HG02884 (cell line): ENCODE measurements around the gene PSG6.
"Not testable (repeated sequence)": the region's sequence is repeated elsewhere in the genome, so short reads cannot be mapped to it uniquely, and the experiment has no call there.

Experiments
- ATAC-seq: cut with Tn5 transposase; IDR thresholded peaks from one replicate; pipeline ENCODE4 v1.9.1; 2021; ENCODE audit warnings: mild to moderate bottlenecking, moderate library complexity; ENCODE audit not compliant: unreplicated experiment

The PSG6 gene

GRCh38 chr19:42917634-42918033, at the start of gene PSG6:
Gene PSG6, minus strand, starts transcription at chr19:42917894. Its CDS starts 102 bp downstream, at chr19:42917792.
- not testable (repeated sequence) for ATAC-seq

DNA sequence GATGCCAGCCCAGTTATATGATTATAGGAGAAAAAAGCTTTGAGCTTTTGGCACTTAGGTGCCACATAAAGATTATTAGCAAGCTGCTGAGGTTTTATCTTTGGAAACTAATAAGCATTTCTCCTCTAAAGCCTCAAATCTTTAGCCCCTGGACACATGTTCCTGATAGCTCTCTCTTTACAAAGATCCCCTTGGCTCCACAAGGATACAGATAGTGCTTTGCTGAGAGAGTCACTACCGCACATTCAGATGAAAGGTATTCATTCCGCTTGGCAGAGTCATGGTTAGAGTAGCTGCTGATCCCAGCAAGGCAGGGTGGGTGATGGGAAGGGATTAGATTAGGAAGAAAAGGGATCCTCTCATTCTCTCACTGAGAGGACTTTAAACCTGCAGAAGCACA, 47.5 kb upstream of the PSG6 start:
- ATAC-seq, result no peak

- no peak for ATAC-seq
Observed at GRCh38 chr19:42961119-42961518, 43.4 kb upstream of the PSG6 start.

GRCh38 chr19:42952126-42952525, 34.4 kb upstream of the PSG6 start:
- ATAC-seq, result not testable (repeated sequence)

- ATAC-seq, result not testable (repeated sequence)
Observed at GRCh38 chr19:42951476-42951875, 33.8 kb upstream of the PSG6 start.

DNA sequence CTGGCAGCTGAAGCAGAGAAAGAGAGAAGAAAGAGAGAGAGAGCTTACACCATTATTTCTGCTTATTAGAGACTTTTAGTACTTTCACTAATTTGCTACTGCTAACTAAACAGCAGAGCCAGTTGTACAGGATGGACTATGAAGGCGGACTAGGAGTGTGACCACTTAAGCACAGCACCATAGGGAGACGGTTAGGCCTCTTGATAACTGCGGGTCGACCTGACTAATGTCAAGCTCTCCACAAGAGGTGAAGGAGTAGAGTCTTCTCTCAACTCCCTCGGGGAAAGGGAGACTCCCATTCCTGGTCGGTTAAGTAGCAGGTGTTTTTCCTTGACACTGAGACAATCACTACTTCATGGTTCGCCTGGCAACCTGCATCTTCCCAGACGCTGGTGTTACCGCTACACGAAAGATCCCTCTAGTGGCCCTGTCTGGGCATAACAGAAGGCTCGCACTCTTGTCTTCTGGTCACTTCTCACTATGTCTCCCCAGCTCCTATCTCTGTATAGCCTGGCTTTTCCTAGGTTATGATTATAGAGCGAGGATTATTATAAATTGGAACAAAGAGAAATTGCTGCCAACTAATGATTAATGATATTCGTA, 24.6 kb upstream of the PSG6 start:
- no peak for ATAC-seq

- not testable (repeated sequence) for ATAC-seq
Observed at GRCh38 chr19:42937107-42937506, 19.4 kb upstream of the PSG6 start, which contains the start of gene PSG7. Gene PSG7, minus strand, starts transcription at chr19:42937207. Its CDS starts 131 bp downstream, at chr19:42937076.

DNA sequence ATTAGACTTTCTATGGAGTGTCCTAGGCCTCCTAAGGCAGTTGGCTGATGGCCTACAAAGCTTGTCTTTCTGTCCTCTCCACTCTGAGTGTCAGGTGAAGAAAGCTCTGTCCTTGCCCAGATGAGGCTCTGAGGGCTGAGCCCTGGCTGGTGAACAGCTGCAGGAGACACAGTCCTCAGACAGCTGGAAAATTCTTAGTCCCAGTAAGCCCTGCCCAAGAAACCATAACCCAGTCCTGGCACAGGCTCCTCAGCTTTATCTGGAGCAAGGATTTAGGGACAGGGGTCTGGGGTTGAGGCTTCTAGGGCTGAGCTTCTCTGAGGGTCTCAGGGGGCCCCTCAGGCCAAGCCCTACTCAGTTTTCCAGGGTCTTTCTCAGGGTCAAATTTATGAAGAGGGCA, 17.0 kb upstream of the PSG6 start:
- ATAC-seq, result not testable (repeated sequence)

DNA sequence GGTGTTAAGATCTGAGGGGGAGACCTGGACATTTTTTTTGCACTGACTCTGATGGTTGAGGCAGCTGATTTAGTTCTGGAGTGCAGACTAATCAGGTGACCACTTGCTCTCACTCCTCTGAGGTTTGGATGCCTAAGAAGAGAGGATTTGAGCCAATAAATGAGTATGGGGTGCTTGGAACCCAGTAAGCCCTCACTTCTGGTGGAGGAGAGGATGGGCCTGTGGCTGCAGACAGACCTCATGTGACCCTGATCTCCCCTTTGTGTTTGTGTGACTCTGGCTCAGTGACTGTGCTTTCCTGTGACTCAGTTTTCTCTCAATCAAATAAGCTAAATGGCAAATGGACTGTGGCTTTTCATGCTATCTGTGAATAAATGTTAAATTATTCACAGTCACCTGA, 16.5 kb upstream of the PSG6 start:
- not testable (repeated sequence) for ATAC-seq

GRCh38 chr19:42933412-42933811, 15.7 kb upstream of the PSG6 start:
- ATAC-seq, result not testable (repeated sequence)

DNA sequence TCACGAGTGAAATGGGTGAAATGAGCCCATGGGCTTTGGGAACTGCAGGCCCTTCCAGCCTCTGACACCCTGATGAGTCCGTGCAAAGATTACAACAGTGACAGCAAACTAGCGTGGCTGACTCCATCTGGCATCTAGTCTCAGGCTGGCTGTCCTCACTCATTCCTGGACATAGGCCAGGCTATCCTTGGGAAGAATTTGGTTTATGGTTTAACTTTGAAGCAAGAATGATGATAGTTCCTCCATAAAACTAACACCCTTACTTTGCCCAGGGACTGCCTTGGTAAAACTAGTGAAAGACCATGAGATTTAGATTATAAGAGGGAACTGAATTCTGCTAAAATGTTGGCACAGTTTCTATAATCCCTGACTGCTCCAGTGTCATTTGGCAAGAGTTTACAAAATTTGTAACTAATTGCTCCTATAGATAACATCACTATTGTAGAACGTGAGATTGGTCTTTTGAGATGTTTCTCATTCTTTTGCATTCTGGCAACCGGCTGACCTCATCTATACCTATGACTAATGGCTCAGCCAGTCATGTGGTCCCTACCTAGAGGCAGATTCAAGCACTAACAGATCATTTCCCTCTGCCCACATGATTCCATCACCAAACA, 14.9 kb upstream of the PSG6 start:
- ATAC-seq, result not testable (repeated sequence)

GRCh38 chr19:42930214-42930613, 12.5 kb upstream of the PSG6 start:
- ATAC-seq, result not testable (repeated sequence)

DNA sequence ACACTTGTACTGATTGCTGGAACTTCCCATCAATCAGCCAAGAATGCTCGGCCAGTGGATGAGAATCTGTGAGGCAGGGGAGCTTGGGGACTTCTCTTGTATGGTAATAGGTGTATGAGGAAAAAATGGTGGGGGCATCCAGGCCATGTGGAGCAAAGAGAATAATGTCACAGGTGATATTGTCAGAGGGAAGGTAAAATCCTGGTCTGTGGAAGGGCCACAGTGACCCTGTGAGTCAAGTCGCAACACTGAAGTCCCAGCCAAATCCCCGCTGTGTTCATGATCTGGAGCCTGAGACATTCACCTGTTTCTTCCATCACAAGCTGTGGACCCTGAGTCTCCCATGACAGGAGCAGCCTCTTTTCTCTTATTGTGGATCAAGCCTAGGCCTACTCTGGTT, 11.2 kb upstream of the PSG6 start:
- ATAC-seq, result no peak

DNA sequence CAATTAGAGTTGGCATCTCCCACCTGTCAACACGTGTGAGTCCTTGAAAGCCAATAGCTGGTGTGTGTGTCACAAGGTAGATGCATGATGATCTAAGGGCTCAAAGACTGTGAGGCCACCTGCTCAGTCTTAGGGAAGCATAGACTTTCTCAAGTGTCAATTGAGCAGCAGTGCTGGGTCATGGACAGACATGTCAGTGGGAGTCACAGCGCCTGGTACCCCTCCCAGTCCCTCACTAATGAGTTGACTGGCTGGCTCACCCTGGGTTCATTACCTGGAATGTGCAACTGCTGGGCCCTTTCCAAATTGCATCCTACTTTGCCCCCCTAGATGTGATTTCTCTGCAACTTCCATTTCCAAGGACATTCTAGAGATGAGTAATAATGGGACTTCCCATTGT, 9.1 kb upstream of the PSG6 start:
- ATAC-seq, result no peak

DNA sequence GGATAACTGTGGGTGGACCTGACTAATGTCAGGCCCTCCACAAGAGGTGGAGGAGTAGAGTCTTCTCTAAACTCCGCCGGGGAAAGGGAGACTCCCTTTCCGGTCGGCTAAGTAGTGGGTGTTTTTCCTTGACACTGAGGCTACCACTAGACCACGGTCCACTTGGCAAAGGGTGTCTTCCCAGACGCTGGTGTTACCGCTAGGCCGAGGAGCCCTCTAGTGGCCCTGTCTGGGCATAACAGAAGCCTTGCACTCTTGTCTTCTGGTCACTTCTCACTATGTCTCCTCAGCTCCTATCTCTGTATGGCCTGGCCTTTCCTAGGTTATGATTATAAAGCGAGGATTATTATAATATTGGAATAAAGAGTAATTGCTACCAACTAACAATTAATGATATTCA, 5.4 kb upstream of the PSG6 start:
- not testable (repeated sequence) for ATAC-seq

GRCh38 chr19:42920971-42921370, 3.3 kb upstream of the PSG6 start:
- ATAC-seq, result not testable (repeated sequence)

- ATAC-seq, result no peak
Observed at GRCh38 chr19:42919757-42920079, 2.0 kb upstream of the PSG6 start.

GRCh38 chr19:42919070-42919756, 1.5 kb upstream of the PSG6 start:
- not testable (repeated sequence) for ATAC-seq

DNA sequence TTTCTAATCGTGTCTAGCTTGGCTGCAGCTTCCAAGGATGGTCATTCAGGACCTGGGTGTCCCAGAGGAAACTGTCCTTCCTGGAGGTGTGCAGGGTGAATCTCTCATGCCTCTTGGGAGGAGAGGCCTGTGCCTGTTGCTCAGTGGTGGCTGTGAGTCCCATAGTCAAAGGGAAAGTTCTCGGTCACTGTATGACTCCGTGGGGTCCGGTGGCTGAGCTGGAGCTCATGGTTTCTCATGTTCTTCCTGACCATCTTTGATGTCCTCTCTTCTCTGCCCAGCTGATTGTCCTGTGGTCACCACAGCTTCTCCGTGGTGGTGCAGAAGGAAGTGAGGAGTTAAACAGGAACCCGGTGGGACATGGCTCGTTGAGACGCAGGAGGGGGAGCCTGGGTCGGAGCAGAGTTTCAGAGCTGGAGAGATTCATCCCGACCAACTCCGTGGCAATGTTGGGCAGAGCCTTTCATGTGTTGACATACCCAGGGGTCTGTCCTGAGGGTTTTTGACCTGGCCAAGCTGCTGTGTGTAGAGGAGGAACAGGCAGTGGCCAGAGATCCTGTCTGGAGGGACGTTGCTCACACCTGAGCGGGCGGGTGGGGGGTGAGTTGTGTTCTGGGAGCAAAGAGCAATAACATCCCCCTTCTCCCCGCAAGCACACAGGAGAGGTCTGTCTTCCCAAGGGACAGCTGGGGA, 829 bp upstream of the PSG6 start:
- ATAC-seq, result not testable (repeated sequence)

- ATAC-seq, result not testable (repeated sequence)
Observed at GRCh38 chr19:42916931-42917330, 763 bp downstream of the PSG6 start.

DNA sequence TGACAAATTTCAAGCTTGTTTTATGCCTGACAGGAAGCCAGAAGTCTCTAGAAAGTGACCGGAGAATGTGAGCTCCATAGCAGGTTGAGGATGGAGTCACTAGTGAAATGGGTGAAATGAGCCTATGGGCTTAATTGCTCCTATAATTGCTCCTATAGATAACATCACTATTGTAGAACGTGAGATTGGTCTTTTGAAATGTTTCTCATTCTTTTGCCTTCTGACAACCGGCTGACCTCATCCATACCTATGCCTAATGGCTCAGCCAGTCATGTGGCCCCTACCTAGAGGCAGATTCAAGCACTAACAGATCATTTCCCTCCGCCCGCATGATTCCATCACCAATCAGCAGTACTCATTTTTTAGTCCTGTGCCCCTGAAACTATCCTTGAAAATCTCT, 4.2 kb downstream of the PSG6 start:
- not testable (repeated sequence) for ATAC-seq

DNA sequence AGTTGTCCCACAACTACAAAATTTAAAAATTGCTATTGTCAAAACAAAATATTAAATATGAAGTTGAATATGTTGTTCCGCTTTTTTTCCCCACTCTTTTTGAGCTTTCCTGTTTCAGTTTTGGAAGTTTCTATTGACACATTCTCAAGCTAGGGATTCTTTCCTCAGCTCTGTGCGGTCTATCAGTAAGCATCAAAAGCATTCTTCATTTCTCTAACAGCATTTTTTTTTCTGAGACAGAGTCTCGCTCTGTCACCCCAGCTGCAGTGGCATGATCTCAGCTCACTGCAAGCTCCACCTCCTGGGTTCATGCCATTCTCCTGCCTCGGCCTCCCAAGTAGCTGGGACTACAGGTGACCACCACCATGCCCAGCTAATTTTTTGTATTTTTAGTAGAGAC, 4.8 kb downstream of the PSG6 start:
- ATAC-seq, result not testable (repeated sequence)
